Stimulated activated CD8-positive, alpha-beta memory T cell treated with anti-CD3 and anti-CD28 coated beads, Interleukin-12 subunit alpha, Interleukin-12 subunit beta, amount 100 ng/mL, for 1 hour (primary cell): ENCODE results near the gene UBIAD1.
"Not testable (repeated sequence)": the region's sequence is repeated elsewhere in the genome, so short reads cannot be mapped to it uniquely, and the experiment has no call there.

Experiments
- DNase-seq: peaks from one replicate; pipeline ENCODE4 v3.0.0-alpha.2; 2020; ENCODE audit warnings: low read depth

UBIAD1 gene

GRCh38 chr1:11272832-11273594 is at the start of gene UBIAD1:
TSS of gene UBIAD1 (plus strand) at chr1:11273198. CDS start at chr1:11273532, 334 bp downstream.
- DNase-seq: peak; percentile 77

DNA sequence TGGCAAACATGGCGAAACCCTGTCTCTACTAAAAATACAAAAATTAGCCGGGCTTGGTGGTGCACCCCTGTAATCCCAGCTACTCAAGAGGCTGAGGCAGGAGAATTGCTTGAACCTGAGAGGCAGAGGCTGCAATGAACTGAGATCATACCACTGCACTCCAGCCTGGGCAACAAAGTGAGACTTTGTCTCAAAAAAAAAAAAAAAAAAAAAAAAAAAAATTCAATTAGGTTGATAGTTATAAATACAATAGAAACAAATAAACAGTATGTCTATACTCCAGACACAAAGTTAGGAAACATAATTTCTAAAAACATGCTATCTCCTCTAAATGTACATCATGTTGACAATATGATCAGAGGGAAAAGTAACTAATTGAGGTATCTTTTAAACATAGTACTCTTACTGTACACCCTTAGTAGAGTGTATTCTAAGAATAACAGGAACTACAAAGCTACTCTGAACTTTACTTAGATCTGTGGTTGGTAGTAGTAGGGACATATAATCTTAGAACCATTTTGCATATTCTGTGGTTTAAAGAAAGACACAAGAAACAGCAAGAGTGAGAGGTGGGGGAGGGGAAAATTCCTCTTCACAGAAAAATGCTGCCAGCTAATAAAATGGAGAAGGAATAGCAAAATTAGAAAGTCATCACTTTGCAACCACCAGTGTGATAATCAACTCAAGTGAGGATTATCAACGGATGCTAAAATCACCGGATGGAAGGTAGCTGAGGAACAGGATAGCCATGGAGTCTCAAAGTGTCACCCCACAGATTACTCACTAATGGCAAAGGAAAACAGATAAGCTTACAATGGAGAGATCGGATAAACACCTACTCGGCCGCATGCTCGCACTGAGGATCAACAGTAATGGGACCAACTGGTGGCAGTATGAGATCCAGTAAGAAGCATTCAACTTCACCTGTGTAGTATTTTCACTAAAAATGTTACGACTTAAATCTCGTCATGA is 45.6 kb upstream of the UBIAD1 start:
- no peak for DNase-seq

GRCh38 chr1:11229203-11229602 is 43.8 kb upstream of the UBIAD1 start:
- no peak for DNase-seq

- DNase-seq: no peak
Observed at GRCh38 chr1:11233208-11233607, 39.8 kb upstream of the UBIAD1 start.

- no peak for DNase-seq
Observed at GRCh38 chr1:11237356-11237755, 35.6 kb upstream of the UBIAD1 start.

DNA sequence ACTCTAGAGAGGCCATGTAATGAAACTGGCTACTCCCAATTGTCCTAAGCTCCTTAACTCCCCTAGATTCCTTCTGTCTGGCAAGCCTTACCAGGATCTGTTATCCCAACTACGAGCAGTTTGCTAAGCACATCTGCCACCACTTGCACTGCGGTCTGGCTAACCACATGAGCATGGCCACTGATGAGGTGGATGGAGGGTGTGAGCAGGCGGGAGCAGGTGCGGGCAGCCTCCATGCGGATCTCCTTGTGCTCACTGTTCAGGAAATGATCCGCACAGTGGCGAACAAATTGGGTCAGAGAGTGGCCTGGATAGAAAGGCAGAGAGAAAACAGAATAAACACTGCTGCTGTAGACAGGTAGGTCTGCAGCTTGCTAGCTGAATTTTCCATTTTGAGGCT is 34.7 kb upstream of the UBIAD1 start:
- DNase-seq: no peak

DNA sequence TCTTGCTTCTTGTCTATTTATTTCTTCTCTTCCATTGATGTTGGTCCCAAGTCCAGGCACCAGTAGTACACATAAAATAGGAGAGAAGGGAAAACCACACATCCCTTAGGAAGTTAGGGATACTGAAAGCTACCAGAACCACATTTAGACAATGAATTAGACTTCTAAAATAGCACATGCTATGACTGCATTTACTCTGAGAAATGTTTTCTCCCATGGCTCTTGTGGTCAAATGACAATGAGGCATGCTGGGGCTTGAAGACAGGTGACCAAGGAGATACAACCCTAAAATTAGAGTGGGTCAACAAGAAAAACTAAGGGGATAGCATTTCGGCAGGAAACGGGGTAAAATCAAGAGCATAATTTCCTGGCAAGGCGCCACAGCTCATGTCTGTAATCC is 27.8 kb upstream of the UBIAD1 start:
- DNase-seq: no peak

GRCh38 chr1:11245904-11246719 is 26.9 kb upstream of the UBIAD1 start:
- DNase-seq: no peak

DNA sequence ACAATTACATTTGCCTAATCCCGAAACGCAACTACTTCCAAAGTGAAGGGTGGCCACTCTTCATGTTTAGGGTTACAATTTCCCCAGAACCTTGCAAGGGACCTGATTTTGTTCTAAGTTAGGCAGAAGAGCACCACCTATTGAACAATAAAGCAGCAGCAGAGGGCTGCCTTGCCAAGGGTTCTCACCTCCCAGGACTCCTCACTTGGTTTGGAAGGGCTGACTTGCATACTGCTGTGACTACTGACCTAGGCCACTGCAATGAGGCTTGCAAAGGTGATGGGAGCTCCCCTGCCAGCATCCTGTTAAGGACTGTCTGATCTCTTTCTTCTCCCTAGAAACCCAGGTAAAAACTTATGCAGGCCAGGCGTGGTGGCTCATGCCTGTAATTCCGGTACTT is 24.8 kb upstream of the UBIAD1 start:
- no peak for DNase-seq

GRCh38 chr1:11252538-11252937 is 20.5 kb upstream of the UBIAD1 start:
- no peak for DNase-seq

- no peak for DNase-seq
Observed at GRCh38 chr1:11253226-11253625, 19.8 kb upstream of the UBIAD1 start.

DNA sequence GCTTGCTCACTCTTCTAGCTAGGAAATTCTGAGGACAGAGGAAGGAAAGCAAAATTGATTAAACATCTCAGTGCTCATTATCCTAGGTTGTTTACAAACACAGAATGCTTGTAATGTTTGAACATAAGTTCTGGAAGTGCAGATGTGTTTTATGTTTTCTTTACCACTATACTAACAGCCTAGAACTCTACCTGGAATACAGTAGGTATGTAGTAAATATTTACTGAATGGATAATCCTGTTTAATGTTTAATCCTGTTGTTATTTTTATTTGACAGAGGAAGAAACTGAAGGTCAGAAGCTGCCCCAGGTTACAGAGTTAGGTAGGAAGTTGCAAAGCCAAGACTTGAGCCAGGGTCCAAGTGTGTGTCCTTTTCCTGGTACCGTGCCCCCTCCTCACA is 16.7 kb upstream of the UBIAD1 start:
- no peak for DNase-seq

- DNase-seq: peak; percentile 94
Observed at GRCh38 chr1:11262171-11263049, 10.6 kb upstream of the UBIAD1 start, which contains the start of gene MTOR. TSS of gene MTOR (minus strand) at chr1:11262551. CDS start at chr1:11259409, 3,142 bp downstream.

- DNase-seq: no peak
Observed at GRCh38 chr1:11266268-11267074, 6.5 kb upstream of the UBIAD1 start.

- not testable (repeated sequence) for DNase-seq
Observed at GRCh38 chr1:11267350-11268337, 5.4 kb upstream of the UBIAD1 start.

- DNase-seq: no peak
Observed at GRCh38 chr1:11272544-11272831, 510 bp upstream of the UBIAD1 start.

- no peak for DNase-seq
Observed at GRCh38 chr1:11273595-11274234, 717 bp downstream of the UBIAD1 start.

- DNase-seq: no peak
Observed at GRCh38 chr1:11279152-11279551, 6.2 kb downstream of the UBIAD1 start.

DNA sequence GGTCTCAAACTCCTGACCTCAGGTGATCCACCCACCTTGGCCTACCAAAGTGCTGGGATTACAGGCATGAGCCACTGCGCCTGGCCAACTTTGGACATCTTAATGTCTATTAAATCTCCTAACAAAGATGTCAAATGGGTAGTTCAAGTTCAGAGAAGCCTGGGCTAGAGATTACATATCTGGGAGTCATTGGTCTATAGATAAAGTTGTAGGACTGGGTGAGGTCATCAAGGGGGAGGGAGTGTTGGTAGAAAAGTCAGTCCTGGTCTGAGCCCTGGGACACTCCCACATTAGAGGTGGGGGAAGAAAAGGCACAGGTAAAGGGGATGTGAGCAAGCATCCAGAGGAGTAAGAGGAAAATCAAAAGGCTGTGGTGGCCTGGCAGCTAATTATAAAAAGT is 6.6 kb downstream of the UBIAD1 start:
- no peak for DNase-seq
